Spleen (tissue), 7 donors: Measurements from ENCODE around the gene FN3K.

Source experiments
- POLR2A ChIP-seq, 3 donors: fragments of 450-650 bp; IDR thresholded peaks; one replicate each; pipeline ENCODE4 v1.5.1; 2017; ENCODE audit warnings: antibody characterized with exemption in 3 of 3, mild to moderate bottlenecking in 1 of 3
- POLR2AphosphoS5 ChIP-seq, 3 donors: sonication (generic); formaldehyde crosslinking; IDR thresholded peaks; one replicate each; pipeline ENCODE4 v1.5.1; 2017; ENCODE audit warnings: antibody characterized with exemption in 3 of 3
- TF ChIP-seq, protein P1 (sequence below), 11 experiments: fragments of 200-600 bp in 7 of 11; fragments of 450-650 bp in 4 of 11; sonication (generic) in 4 of 11; IDR thresholded peaks in 8 of 11; conservative IDR thresholded peaks in 3 of 11; 1 replicate in 7 of 11; 2 replicates in 4 of 11; pipeline versions ENCODE4 v1.4.0 to v1.8.0; 2016 to 2021; ENCODE audit warnings: antibody characterized with exemption in 11 of 11, inconsistent platforms in 4 of 11, mild to moderate bottlenecking in 1 of 11
- donor health status: DM: no; HTN: no; CAD: no; lungs with moderate emphysema.
- donor health status: DM: no; HTN: no; CAD: no.
- donor health status: DM: no; HTN: no; CAD: no.

DNA sequence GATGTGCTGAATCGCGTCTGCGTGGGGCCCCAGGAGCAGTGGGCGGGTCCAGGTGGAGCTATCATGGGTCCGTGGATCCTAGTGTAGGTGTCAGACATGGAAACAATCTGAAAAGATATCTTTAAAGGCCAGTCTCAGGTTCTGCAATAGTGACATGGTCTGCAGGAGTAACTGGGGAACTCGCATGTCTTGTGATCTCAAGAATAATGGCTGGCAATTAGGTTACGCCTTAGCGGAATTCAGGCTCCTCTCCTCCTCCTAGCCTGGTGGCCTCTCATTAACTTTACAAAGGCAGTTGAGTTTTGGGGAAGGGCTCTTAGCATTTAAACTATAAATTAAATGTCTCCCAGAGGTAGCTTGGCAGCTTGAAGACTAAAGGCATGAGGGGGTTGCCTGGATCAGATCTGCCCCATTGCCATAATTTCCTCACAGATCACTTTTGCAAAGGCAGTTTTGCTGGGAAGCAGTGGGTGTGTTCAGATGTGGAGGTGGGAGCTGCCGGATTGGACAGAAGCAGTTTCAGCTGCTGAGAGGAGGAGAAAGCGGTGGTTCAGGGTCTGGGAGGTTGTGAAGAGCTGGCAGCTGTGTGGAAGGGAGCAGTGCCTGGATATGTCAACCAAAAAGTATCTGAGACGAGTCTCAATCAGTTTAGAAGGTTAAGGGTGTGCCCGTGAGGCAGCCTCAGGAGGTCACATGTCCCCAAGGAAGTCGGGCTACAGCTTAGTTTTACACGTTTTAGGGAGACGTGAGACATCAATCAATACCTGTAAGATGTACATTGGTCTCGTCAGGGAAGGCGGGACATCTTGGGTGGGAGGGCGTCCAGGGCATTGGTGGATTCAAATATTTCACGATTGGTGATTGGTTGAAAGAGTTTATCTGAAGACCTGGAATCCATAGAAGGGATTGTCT, 19.1 kb downstream of the FN3K start:
- TF ChIP-seq, protein P1, sequence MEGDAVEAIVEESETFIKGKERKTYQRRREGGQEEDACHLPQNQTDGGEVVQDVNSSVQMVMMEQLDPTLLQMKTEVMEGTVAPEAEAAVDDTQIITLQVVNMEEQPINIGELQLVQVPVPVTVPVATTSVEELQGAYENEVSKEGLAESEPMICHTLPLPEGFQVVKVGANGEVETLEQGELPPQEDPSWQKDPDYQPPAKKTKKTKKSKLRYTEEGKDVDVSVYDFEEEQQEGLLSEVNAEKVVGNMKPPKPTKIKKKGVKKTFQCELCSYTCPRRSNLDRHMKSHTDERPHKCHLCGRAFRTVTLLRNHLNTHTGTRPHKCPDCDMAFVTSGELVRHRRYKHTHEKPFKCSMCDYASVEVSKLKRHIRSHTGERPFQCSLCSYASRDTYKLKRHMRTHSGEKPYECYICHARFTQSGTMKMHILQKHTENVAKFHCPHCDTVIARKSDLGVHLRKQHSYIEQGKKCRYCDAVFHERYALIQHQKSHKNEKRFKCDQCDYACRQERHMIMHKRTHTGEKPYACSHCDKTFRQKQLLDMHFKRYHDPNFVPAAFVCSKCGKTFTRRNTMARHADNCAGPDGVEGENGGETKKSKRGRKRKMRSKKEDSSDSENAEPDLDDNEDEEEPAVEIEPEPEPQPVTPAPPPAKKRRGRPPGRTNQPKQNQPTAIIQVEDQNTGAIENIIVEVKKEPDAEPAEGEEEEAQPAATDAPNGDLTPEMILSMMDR (IDR thresholded peaks at IDR 0.05 in 8 of 11, conservative IDR thresholded peaks at IDR 0.05 in 3 of 11): no peak
- no peak for TF ChIP-seq POLR2A (IDR thresholded peaks at IDR 0.05)
- no peak for TF ChIP-seq POLR2AphosphoS5 (IDR thresholded peaks at IDR 0.05)
